ENCODE data around the gene HS6ST1. TPM values are rescaled to one million over a fixed set of nuclear protein-coding genes. Genes with fewer than 3 reads are reported as not detected.
A peak's percentile ranks its signal among the peaks of the same experiment; 100 is the strongest.

HS6ST1 gene
- total and polyA plus RNA-seq, 2 of the 4 experiments (the other 2 are of a cell fraction): 29.9 to 36.9 TPM

GRCh38 chr2:128362176-128362888, 43.7 kb upstream of the HS6ST1 start (continued):
- TF ChIP-seq CHD1 (IDR thresholded peaks at IDR 0.05; ENCODE audit: low read depth, low read length): no peak

DNA sequence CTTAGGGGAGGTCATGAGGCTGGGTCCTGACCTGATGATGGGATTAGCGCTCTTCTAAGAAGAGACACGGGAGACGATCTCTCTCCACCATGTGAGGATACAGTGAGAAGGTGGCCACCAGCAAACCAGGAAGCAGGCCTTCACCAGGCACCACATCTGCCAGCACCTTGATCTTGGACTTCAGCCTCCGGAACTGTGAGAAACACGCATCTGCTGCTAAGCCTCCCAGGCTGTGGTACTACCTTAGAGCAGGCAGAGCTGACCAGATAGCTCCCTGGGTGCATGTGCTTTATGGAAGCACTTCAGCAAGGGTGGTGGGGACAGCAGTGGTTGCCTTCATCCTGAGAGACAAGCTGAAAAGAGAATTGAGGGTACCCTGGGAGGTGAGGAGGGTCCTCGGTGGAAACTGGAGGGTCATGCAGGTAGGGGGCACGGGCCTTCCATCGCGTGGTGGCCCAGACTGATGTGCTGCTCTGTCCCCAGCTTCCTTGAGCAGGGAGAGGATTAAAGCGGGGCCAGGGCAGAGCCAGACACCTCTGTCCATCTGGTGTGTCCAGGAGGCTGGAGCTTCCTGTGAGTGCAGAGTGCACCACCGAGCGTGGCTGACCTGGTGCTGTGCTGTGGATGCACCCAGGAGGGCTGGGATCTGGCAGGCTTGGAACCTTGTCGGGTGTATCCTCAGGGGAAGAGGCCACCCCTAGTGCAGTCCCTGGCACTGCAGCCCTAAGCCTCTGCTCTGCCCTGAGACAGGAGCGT, 42.9 kb upstream of the HS6ST1 start:
- Histone ChIP-seq H2BK5ac (ENCODE audit: low read depth, low read length, poor library complexity, severe bottlenecking) (peak overlapping the region; percentile 3), H2BK15ac (ENCODE audit: low read depth, low read length) (peak overlapping the region; percentile 92; the same call in 2 of the 3 replicates), H3K9me3 (ENCODE audit: control insufficient read depth, insufficient read depth, low read length) (no peaks in the 10 kb centered on the region), H3K4ac (ENCODE audit: low read depth, low read length) (peak overlapping the region; percentile 100), H3K79me1 (ENCODE audit: low read depth in 1 of 2, low read length in 2 of 2) (0 out of 4 replicates have a peak, but pooled peaks cover 0 to 3% of the 10 kb centered on the region in 2 experiments), H3K18ac (ENCODE audit: low read depth, low read length) (no peak overlapping the region; the same call in 1 of the 2 replicates), H3K4me2 (ENCODE audit: low read depth, low read length) (no peak overlapping the region), H3K4me1 (ENCODE audit: control insufficient read depth, insufficient read depth, low read length) (peaks cover 14% of the 10 kb centered on the region), H4K91ac (ENCODE audit: insufficient read depth, low read depth, low read length) (peak overlapping the region; percentile 100), H3K23ac (ENCODE audit: low read depth, low read length) (peak overlapping the region; percentile 98), H3K4me3 (ENCODE audit: insufficient read depth, low read depth, low read length) (no peak overlapping the region), H3K27me3 (ENCODE audit: control insufficient read depth, insufficient read depth, low read length) (no peaks in the 10 kb centered on the region), H3K14ac (replicated peaks; ENCODE audit: low read depth, low read length) (peak overlapping the region; percentile 99), H2AK5ac (ENCODE audit: low read depth, low read length) (peak overlapping the region; percentile 99), H4K5ac (ENCODE audit: low read depth, low read length) (0 out of 2 replicates have a peak overlapping the region, but pooled peaks have one; percentile 21), H3K9ac (ENCODE audit: low read depth, low read length) (no peak overlapping the region), H3K56ac (ENCODE audit: extremely low read depth, insufficient read depth, low read length) (no peak overlapping the region), H3K9me1 (ENCODE audit: insufficient read depth, low read length) (peaks cover 10% of the 10 kb centered on the region), H4K20me1 (ENCODE audit: insufficient read depth, low read length) (no peaks in the 10 kb centered on the region), H2BK120ac (ENCODE audit: low read depth, low read length) (peak overlapping the region; percentile 100), H3K27ac (ENCODE audit: insufficient read depth, low read length) (no peak overlapping the region), H2BK20ac (ENCODE audit: low read depth, low read length) (peak overlapping the region; percentile 100), H4K8ac (ENCODE audit: low read depth in 2 of 2, low read length in 2 of 2) (peak overlapping the region; percentile 96 to 98; a peak in 2 of 4 replicates), H3K36me3 (ENCODE audit: control insufficient read depth, insufficient read depth, low read length) (no peaks in the 10 kb centered on the region), H2AFZ (replicated peaks; ENCODE audit: low read length, poor library complexity) (peak overlapping the region; percentile 62), H2AK9ac (replicated peaks; ENCODE audit: low read depth, low read length, poor library complexity) (peak overlapping the region; percentile 3)
- ATAC-seq (ENCODE audit: low read depth) (no peak; the same call in 1 of the 2 replicates), DNase-seq (no peak)
- BruUV-seq (replicated peaks): no TSS peak
- ChIA-PET POLR2A (ENCODE audit: unreplicated experiment) (no interaction called here), CTCF (no interaction called here)
- dilution Hi-C loops (cut with HindIII; ENCODE audit: low sequenced_read_pairs, unreplicated experiment): no loop called here
- in situ Hi-C loops (cut with MboI; ENCODE audit: low sequenced_read_pairs): no loop called here
- intact Hi-C loops (cut with micrococcal nuclease): no loop called here
- WGBS, 2 experiments (ENCODE audit: extremely low coverage in 2 of 2, insufficient read length in 1 of 2): 92% methylated on average over 6 of the region's 14 CpGs; no CpG with 5 or more reads in 1 of the 2 experiments
- TF ChIP-seq RFX5 (IDR thresholded peaks at IDR 0.05; ENCODE audit: low read depth, low read length): no peak
- TF ChIP-seq CHD1 (IDR thresholded peaks at IDR 0.05; ENCODE audit: low read depth, low read length): no peak
- no peak for TF ChIP-seq SMC3 (IDR thresholded peaks at IDR 0.05; ENCODE audit: low read depth, low read length)
- TF ChIP-seq MAFK (IDR thresholded peaks at IDR 0.05; ENCODE audit: low read depth, low read length): no peak
- TF ChIP-seq MXI1 (IDR thresholded peaks at IDR 0.05; ENCODE audit: borderline replicate concordance, low read depth, low read length): no peak
- no peak for TF ChIP-seq POLR2A (IDR thresholded peaks at IDR 0.05; ENCODE audit: low read depth, low read length)
- TF ChIP-seq FOS (IDR thresholded peaks at IDR 0.05; ENCODE audit: low read depth, low read length): no peak
- no peak for TF ChIP-seq RCOR1 (IDR thresholded peaks at IDR 0.05; ENCODE audit: insufficient replicate concordance, low read length)
- no peak for TF ChIP-seq CEBPB (IDR thresholded peaks at IDR 0.05; ENCODE audit: low read depth, low read length)
- no peak for TF ChIP-seq MAZ (IDR thresholded peaks at IDR 0.05; ENCODE audit: borderline replicate concordance, low read depth, low read length)
- no peak for TF ChIP-seq NFE2L2 (IDR thresholded peaks at IDR 0.05; ENCODE audit: low read depth, low read length)
- TF ChIP-seq RAD21 (IDR thresholded peaks at IDR 0.05; ENCODE audit: low read length): no peak
- TF ChIP-seq, protein P1, sequence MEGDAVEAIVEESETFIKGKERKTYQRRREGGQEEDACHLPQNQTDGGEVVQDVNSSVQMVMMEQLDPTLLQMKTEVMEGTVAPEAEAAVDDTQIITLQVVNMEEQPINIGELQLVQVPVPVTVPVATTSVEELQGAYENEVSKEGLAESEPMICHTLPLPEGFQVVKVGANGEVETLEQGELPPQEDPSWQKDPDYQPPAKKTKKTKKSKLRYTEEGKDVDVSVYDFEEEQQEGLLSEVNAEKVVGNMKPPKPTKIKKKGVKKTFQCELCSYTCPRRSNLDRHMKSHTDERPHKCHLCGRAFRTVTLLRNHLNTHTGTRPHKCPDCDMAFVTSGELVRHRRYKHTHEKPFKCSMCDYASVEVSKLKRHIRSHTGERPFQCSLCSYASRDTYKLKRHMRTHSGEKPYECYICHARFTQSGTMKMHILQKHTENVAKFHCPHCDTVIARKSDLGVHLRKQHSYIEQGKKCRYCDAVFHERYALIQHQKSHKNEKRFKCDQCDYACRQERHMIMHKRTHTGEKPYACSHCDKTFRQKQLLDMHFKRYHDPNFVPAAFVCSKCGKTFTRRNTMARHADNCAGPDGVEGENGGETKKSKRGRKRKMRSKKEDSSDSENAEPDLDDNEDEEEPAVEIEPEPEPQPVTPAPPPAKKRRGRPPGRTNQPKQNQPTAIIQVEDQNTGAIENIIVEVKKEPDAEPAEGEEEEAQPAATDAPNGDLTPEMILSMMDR (conservative IDR thresholded peaks at IDR 0.05; ENCODE audit: low read depth, low read length): no peak

Measured in IMR-90 (cell line).